ENCODE results near the gene ATP1B3. TPM values are rescaled to one million over a fixed set of nuclear protein-coding genes. Genes with fewer than 3 reads are reported as not detected.

Gene ATP1B3
- total RNA-seq, 1 donor from 2014 or later: 223 TPM

Other genes starting within 250 kb of the ATP1B3 start
- gene RNF7, start 138.3 kb upstream of the ATP1B3 start, total RNA-seq: 67.3 and 72.5 TPM in 2 replicates
- not detected in 2 replicates for gene GRK7, start 113.2 kb upstream of the ATP1B3 start, total RNA-seq

Measured in activated CD4-positive, alpha-beta T cell treated with anti-CD3 and anti-CD28 coated beads, Interleukin-2, amount 10 ng/mL, durations not matched to agents 24 days and 14 days (primary cell).